ENCODE results near the gene WEE1.
"Not testable (repeated sequence)": the region's sequence is repeated elsewhere in the genome, so short reads cannot be mapped to it uniquely, and the experiment has no call there.

Gene WEE1

GRCh38 chr11:9573052-9573774 lies at the start of gene WEE1:
Gene WEE1 (plus strand): TSS chr11:9573670. CDS start chr11:9573934, 264 bp downstream.
- in situ Hi-C loops (cut with MboI; ENCODE audit: low sequenced_read_pairs) = no loop called here

GRCh38 chr11:9524001-9524400 lies 49.5 kb upstream of the WEE1 start:
- in situ Hi-C loops (cut with MboI; ENCODE audit: low sequenced_read_pairs) = no loop called here

- in situ Hi-C loops (cut with MboI; ENCODE audit: low sequenced_read_pairs) = no loop called here
Measured at GRCh38 chr11:9525116-9525515, 48.4 kb upstream of the WEE1 start.

GRCh38 chr11:9527481-9528135 lies 45.9 kb upstream of the WEE1 start:
- in situ Hi-C loops (cut with MboI; ENCODE audit: low sequenced_read_pairs) = no loop called here

- in situ Hi-C loops (cut with MboI; ENCODE audit: low sequenced_read_pairs) = no loop called here
Measured at GRCh38 chr11:9528136-9528501, 45.4 kb upstream of the WEE1 start.

- in situ Hi-C loops (cut with MboI; ENCODE audit: low sequenced_read_pairs) = no loop called here
Measured at GRCh38 chr11:9528573-9529333, 44.7 kb upstream of the WEE1 start.

- in situ Hi-C loops (cut with MboI; ENCODE audit: low sequenced_read_pairs) = no loop called here
Measured at GRCh38 chr11:9529334-9529650, 44.2 kb upstream of the WEE1 start.

GRCh38 chr11:9530020-9530621 lies 43.3 kb upstream of the WEE1 start:
- in situ Hi-C loops (cut with MboI; ENCODE audit: low sequenced_read_pairs) = no loop called here

GRCh38 chr11:9530901-9531625 lies 42.4 kb upstream of the WEE1 start:
- in situ Hi-C loops (cut with MboI; ENCODE audit: low sequenced_read_pairs) = no loop called here

GRCh38 chr11:9533058-9533457 lies 40.4 kb upstream of the WEE1 start:
- in situ Hi-C loops (cut with MboI; ENCODE audit: low sequenced_read_pairs) = no loop called here

GRCh38 chr11:9533736-9534473 lies 39.6 kb upstream of the WEE1 start:
- in situ Hi-C loops (cut with MboI; ENCODE audit: low sequenced_read_pairs) = no loop called here

- in situ Hi-C loops (cut with MboI; ENCODE audit: low sequenced_read_pairs) = no loop called here
Measured at GRCh38 chr11:9535189-9535781, 38.2 kb upstream of the WEE1 start.

GRCh38 chr11:9538548-9538947 lies 34.9 kb upstream of the WEE1 start:
- in situ Hi-C loops (cut with MboI; ENCODE audit: low sequenced_read_pairs) = no loop called here

- in situ Hi-C loops (cut with MboI; ENCODE audit: low sequenced_read_pairs) = not testable (repeated sequence)
Measured at GRCh38 chr11:9549216-9549615, 24.3 kb upstream of the WEE1 start.

- in situ Hi-C loops (cut with MboI; ENCODE audit: low sequenced_read_pairs) = no loop called here
Measured at GRCh38 chr11:9550191-9550628, 23.3 kb upstream of the WEE1 start.

GRCh38 chr11:9561279-9561982 lies 12.0 kb upstream of the WEE1 start:
- in situ Hi-C loops (cut with MboI; ENCODE audit: low sequenced_read_pairs) = no loop called here

GRCh38 chr11:9562716-9563115 lies 10.8 kb upstream of the WEE1 start:
- in situ Hi-C loops (cut with MboI; ENCODE audit: low sequenced_read_pairs) = no loop called here

GRCh38 chr11:9563196-9563730 lies 10.2 kb upstream of the WEE1 start:
- in situ Hi-C loops (cut with MboI; ENCODE audit: low sequenced_read_pairs) = no loop called here

Data from HL-60/S4 (cell line).